Lower leg skin (tissue), 4 donors: ENCODE results near the gene GRIA2. TPM values are rescaled to one million over a fixed set of nuclear protein-coding genes. Genes with fewer than 3 reads are reported as not detected.

Source experiments
- DNase-seq, 2 donors: peaks; one replicate each; pipeline ENCODE4 v3.0.0-alpha.2; 2019; ENCODE audit warnings: low spot score in 2 of 2
- H3K4me3 ChIP-seq: fragments of 200-600 bp; sonication (generic); 2 replicates; pipeline ENCODE4 v1.5.1; 2017; ENCODE audit warnings: mild to moderate bottlenecking, low read depth; ENCODE audit not compliant: poor library complexity, severe bottlenecking
- POLR2A ChIP-seq, 2 donors: fragments of 450-650 bp; IDR thresholded peaks; one replicate each; pipeline ENCODE4 v1.6.1; 2016 to 2017; ENCODE audit warnings: antibody characterized with exemption in 2 of 2, mild to moderate bottlenecking in 1 of 2, moderate library complexity in 1 of 2
- WGBS, 2 donors: methylation state at CpG; one replicate each; pipeline ENCODE4 v1.1.5; 2018; 5-methylcytosine and 5-hydroxymethylcytosine counted together
- intact Hi-C: fragments of 100-400 bp; cut with DNase I; formaldehyde crosslinking; loops from one replicate; pipeline ENCODE4 v1.15.0; 2023; ENCODE audit warnings: low total_unique reads
- total RNA-seq, 4 donors: library from RNA; depleted of rRNA; stranded (reverse); fragments of >200 nt; gene quantifications; one replicate each; pipeline ENCODE4 v1.1.0, GENCODE V29; 2016
- TF ChIP-seq, protein P1 (sequence below), 3 donors: fragments of 450-650 bp; IDR thresholded peaks; one replicate each; pipeline ENCODE4 v1.5.1; 2016; ENCODE audit warnings: antibody characterized with exemption in 3 of 3, mild to moderate bottlenecking in 3 of 3, moderate library complexity in 2 of 3

GRIA2 gene
- total RNA-seq, 4 donors from 2014 or later = 0.30 to 3.9 (median 2.5) TPM

DNA sequence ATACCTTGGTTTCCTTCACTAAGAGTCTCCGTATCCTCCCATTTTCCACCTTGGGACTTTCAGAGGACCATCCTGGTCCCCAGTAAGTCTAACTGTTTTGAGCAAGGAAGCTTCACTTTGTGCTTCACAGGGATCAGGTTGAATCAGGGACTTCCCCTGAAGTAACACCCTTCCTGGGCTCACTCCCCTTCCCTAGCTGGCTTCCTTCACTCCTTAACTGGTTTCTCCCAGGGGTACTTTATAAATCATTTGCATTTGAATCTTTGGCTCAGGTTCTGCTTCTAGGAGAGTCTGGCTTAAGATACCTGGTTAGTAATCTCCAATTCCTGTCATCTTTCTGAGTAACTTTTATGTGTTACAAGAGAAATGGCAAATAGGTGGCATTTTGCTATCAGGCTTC lies 24.5 kb upstream of the GRIA2 start:
- DNase-seq = no peak
- no peak for TF ChIP-seq POLR2A (IDR thresholded peaks at IDR 0.05)
- TF ChIP-seq, protein P1, sequence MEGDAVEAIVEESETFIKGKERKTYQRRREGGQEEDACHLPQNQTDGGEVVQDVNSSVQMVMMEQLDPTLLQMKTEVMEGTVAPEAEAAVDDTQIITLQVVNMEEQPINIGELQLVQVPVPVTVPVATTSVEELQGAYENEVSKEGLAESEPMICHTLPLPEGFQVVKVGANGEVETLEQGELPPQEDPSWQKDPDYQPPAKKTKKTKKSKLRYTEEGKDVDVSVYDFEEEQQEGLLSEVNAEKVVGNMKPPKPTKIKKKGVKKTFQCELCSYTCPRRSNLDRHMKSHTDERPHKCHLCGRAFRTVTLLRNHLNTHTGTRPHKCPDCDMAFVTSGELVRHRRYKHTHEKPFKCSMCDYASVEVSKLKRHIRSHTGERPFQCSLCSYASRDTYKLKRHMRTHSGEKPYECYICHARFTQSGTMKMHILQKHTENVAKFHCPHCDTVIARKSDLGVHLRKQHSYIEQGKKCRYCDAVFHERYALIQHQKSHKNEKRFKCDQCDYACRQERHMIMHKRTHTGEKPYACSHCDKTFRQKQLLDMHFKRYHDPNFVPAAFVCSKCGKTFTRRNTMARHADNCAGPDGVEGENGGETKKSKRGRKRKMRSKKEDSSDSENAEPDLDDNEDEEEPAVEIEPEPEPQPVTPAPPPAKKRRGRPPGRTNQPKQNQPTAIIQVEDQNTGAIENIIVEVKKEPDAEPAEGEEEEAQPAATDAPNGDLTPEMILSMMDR (IDR thresholded peaks at IDR 0.05) = no peak
- intact Hi-C loops = no loop called here
- WGBS, 2 donors = 90 to 91% methylated on average over 1 of the region's 1 CpG
- H3K4me3 ChIP-seq = no peak overlapping the region

DNA sequence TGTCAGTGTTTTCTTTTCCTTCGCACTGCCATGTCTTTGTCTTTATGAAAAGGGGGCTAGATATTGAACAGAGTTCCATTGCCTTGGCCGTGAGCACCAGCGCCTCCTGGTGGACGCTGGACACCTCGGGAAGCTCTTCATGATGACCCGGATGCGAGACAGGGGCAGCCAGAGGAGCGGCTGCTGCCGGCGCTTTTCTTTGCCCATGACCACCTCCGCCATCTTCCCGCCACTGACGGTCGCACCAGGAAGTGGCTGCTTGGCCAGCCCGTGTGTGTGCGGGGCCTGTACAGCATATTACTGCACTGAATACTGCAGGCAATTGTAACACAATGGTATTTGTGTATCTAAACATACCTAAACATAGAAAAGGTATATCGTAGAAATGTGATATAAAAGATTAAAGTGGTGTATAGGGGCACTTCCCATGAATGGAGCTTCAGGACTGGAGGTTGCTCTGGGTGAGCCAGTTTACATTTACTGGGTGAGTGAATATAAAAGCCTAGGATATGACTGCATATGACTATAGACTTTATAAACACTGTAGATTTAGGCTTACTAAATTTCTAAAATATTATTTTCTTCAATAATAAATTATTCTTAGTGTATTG lies 15.8 kb upstream of the GRIA2 start:
- WGBS, 2 donors = 82% methylated on average over 17 of the region's 17 CpGs
- no peak overlapping the region for H3K4me3 ChIP-seq
- DNase-seq = peak in 1 of 2 donors; percentile 60

DNA sequence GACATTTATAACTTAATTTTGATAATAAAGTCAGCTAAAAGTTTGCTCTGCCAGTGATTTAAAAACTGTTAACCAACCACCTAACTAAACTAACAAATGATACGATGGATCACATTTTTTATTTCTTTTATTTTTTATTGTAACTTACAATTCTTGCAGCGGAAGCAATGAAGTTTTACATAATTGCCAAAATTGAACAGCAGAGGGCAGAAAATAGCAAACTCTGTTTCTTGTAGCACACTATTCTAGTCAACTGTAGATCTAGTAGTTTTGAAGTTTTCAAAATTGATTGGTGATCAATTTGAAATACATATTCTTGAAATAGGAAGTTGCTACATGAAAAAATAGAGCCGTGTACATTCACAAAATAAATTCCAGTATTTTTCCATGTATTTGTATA lies 2.8 kb upstream of the GRIA2 start:
- H3K4me3 ChIP-seq = no peak overlapping the region
- DNase-seq = no peak
- intact Hi-C loops = no loop called here
- 22 to 25% methylated on average over 3 of the region's 3 CpGs for WGBS, 2 donors
- TF ChIP-seq, protein P1 (IDR thresholded peaks at IDR 0.05) = no peak
- TF ChIP-seq POLR2A (IDR thresholded peaks at IDR 0.05) = no peak

More for the DNA sequence above, 15.8 kb upstream of the GRIA2 start:
- intact Hi-C loops = no loop called here
- no peak for TF ChIP-seq POLR2A (IDR thresholded peaks at IDR 0.05)
- TF ChIP-seq, protein P1 (IDR thresholded peaks at IDR 0.05) = no peak

DNA sequence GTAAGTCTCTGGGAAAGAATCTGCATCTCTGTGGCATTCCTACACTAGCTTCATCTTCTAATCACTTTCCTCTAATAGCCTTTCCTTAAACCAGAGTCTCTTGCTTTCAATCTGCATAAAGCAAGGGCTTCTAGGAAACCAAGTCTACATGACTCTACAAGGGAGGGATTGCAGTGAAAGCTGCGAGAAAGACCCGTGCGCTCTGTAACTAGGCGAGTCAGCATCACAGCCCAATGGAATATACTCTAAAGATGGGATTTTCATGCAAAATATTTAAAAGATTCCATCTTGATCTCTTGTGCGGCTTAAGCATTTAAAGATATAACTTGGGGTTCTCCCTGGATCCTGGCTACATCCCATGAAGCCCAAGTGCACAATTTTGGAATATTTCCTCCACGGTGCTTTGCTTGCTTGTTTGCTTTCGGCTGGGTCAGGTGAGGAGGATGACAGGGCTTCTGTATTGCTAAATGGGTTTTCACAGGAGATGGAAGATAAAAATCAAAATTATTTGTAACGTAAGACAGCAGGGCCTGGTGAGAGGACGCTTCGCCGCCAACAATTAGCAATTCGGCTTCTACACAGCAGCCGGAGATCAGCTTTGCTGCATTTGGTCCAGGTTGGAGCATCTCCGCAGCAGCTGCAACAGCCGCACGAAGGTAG lies 687 bp upstream of the GRIA2 start:
- DNase-seq = no peak
- WGBS, 2 donors = 15 to 17% methylated on average over 16 of the region's 16 CpGs
- H3K4me3 ChIP-seq = no peak overlapping the region
- intact Hi-C loops = no loop called here
- TF ChIP-seq POLR2A (IDR thresholded peaks at IDR 0.05) = no peak
- TF ChIP-seq, protein P1 (IDR thresholded peaks at IDR 0.05) = no peak

DNA sequence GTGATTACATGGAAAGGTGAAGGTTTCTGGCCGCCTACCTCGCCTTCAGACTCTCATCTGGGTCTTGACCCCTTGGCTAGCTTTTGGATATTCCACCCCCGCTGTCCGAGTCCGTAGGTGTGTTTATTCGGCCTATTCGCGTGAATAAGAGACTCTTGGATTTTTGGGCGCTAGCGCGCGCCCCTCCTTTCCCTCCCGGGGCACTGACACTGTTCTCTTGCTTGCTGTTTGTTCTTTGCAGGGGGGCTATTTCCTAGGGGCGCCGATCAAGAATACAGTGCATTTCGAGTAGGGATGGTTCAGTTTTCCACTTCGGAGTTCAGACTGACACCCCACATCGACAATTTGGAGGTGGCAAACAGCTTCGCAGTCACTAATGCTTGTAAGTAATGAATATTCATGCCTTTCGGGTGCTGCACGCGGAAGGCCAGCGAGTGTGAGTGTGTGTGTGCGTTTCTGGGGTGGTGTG lies 932 bp downstream of the GRIA2 start:
- DNase-seq = no peak
- WGBS, 2 donors = 6% methylated on average over 24 of the region's 24 CpGs
- TF ChIP-seq, protein P1 (IDR thresholded peaks at IDR 0.05) = no peak
- no peak for TF ChIP-seq POLR2A (IDR thresholded peaks at IDR 0.05)
- intact Hi-C loops = no loop called here
- H3K4me3 ChIP-seq = no peak overlapping the region
